ENCODE results near the gene C2CD5.

GRCh38 chr12:22588817-22589216, 44.5 kb upstream of the C2CD5 start:
- TF ChIP-seq POLR2A (IDR thresholded peaks at IDR 0.05) (no peak), CTCF (IDR thresholded peaks at IDR 0.05) (no peak)

Measured in esophagus squamous epithelium (tissue), 4 donors.